Smooth muscle cell (in vitro differentiated cells): ENCODE data around the gene SIGLEC5. TPM values are rescaled to one million over a fixed set of nuclear protein-coding genes. Genes with fewer than 3 reads are reported as not detected.

Source experiments
- DNase-seq: peaks from one replicate; lab custom pipeline; 2025; ENCODE audit not compliant: unreplicated experiment; lab: John Stamatoyannopoulos, UW
- H2AFZ ChIP-seq: fragments of 200-600 bp; sonication (generic); 2 replicates; pipeline ENCODE4 v1.6.0; 2016; ENCODE audit warnings: antibody characterized with exemption, low read depth, mild to moderate bottlenecking
- H3F3A ChIP-seq: fragments of 200-600 bp; sonication (generic); 2 replicates; pipeline ENCODE4 v1.6.0; 2017; ENCODE audit warnings: antibody characterized with exemption, low read depth
- H3K27ac ChIP-seq: fragments of 200-600 bp; sonication (generic); 2 replicates; pipeline ENCODE4 v1.5.1; 2016; ENCODE audit warnings: low read depth, mild to moderate bottlenecking
- H3K27me3 ChIP-seq: fragments of 200-600 bp; sonication (generic); 2 replicates; pipeline ENCODE4 v1.6.1; 2016; ENCODE audit warnings: low read depth, mild to moderate bottlenecking
- H3K36me3 ChIP-seq: fragments of 200-600 bp; sonication (generic); 2 replicates; pipeline ENCODE4 v1.5.1; 2016; ENCODE audit warnings: low read depth
- H3K4me1 ChIP-seq: fragments of 200-600 bp; sonication (generic); 2 replicates; pipeline ENCODE4 v1.5.1; 2016; ENCODE audit warnings: low read depth
- H3K4me2 ChIP-seq: fragments of 200-600 bp; sonication (generic); 2 replicates; pipeline ENCODE4 v1.6.0; 2016; ENCODE audit warnings: mild to moderate bottlenecking
- H3K4me3 ChIP-seq: fragments of 200-600 bp; sonication (generic); 2 replicates; pipeline ENCODE4 v1.5.1; 2016; ENCODE audit warnings: mild to moderate bottlenecking
- H3K79me2 ChIP-seq: fragments of 200-600 bp; sonication (generic); 2 replicates; pipeline ENCODE4 v1.6.0; 2016; ENCODE audit warnings: low read depth, mild to moderate bottlenecking
- H3K9ac ChIP-seq: fragments of 200-600 bp; sonication (generic); 2 replicates; pipeline ENCODE4 v1.6.0; 2016; ENCODE audit warnings: low read depth
- H3K9me3 ChIP-seq: fragments of 200-600 bp; sonication (generic); replicated peaks from 2 replicates; pipeline ENCODE4 v1.5.1; 2016; ENCODE audit warnings: low read depth
- H4K20me1 ChIP-seq: fragments of 200-600 bp; sonication (generic); 2 replicates; pipeline ENCODE4 v1.6.0; 2016; ENCODE audit warnings: low read depth
- CTCF ChIP-seq: fragments of 200-600 bp; sonication (generic); IDR thresholded peaks from 2 replicates; pipeline ENCODE4 v1.5.1; 2017; ENCODE audit warnings: borderline replicate concordance, mild to moderate bottlenecking, antibody characterized with exemption; ENCODE audit not compliant: insufficient read depth, poor library complexity, severe bottlenecking
- WGBS: methylation state at CpG from one replicate; pipeline ENCODE4 v1.1.7; 2016; ENCODE audit warnings: low lambda C conversion rate; 5-methylcytosine and 5-hydroxymethylcytosine counted together
- polyA plus RNA-seq: library from polyadenylated mRNA; unstranded; fragments of >200 nt; fragmentation: Nextera tagmentation; extraction: Ambion mirVana; gene quantifications from 2 replicates; pipeline ENCODE4 v1.2.1, GENCODE V29; 2016
- total RNA-seq: library from RNA; depleted of rRNA; stranded (reverse); fragments of >200 nt; gene quantifications from 2 replicates; pipeline ENCODE4 v1.2.3, GENCODE V29; 2014

Gene SIGLEC5
- total and polyA plus RNA-seq, 2 experiments from 2014 or later = not detected

DNA sequence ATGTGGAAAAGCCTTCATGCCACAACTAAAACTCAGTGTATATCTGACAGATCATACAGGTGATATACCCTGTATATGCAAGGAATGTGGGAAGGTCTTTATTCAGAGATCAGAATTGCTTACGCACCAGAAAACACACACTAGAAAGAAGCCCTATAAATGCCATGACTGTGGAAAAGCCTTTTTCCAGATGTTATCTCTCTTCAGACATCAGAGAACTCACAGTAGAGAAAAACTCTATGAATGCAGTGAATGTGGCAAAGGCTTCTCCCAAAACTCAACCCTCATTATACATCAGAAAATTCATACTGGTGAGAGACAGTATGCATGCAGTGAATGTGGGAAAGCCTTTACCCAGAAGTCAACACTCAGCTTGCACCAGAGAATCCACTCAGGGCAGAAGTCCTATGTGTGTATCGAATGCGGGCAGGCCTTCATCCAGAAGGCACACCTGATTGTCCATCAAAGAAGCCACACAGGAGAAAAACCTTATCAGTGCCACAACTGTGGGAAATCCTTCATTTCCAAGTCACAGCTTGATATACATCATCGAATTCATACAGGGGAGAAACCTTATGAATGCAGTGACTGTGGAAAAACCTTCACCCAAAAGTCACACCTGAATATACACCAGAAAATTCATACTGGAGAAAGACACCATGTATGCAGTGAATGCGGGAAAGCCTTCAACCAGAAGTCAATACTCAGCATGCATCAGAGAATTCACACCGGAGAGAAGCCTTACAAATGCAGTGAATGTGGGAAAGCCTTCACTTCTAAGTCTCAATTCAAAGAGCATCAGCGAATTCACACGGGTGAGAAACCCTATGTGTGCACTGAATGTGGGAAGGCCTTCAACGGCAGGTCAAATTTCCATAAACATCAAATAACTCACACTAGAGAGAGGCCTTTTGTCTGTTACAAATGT lies 42.7 kb downstream of the SIGLEC5 start:
- no peak overlapping the region for H3K4me3 ChIP-seq
- no peak for DNase-seq
- peaks cover 31% of the 10 kb centered on the region for H3K36me3 ChIP-seq
- no peaks in the 10 kb centered on the region for H3K4me1 ChIP-seq
- no peak overlapping the region for H3K4me2 ChIP-seq
- H3K27ac ChIP-seq = no peak overlapping the region
- H3K9ac ChIP-seq = no peak overlapping the region
- WGBS = 82% methylated on average over 9 of the region's 9 CpGs
- H3F3A ChIP-seq = no peaks in the 10 kb centered on the region
- no peaks in the 10 kb centered on the region for H3K79me2 ChIP-seq
- H2AFZ ChIP-seq = no peak overlapping the region
- no peaks in the 10 kb centered on the region for H3K27me3 ChIP-seq
- no peak for TF ChIP-seq CTCF
- H3K9me3 ChIP-seq = peaks cover 23% of the 10 kb centered on the region
- no peaks in the 10 kb centered on the region for H4K20me1 ChIP-seq

DNA sequence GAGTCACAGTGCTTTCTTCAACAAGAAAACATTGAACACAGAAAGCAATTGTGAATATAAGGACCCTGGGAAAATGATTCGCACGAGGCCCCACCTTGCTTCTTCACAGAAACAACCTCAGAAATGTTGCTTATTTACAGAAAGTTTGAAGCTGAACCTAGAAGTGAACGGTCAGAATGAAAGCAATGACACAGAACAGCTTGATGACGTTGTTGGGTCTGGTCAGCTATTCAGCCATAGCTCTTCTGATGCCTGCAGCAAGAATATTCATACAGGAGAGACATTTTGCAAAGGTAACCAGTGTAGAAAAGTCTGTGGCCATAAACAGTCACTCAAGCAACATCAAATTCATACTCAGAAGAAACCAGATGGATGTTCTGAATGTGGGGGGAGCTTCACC lies 43.4 kb downstream of the SIGLEC5 start:
- TF ChIP-seq CTCF = no peak
- DNase-seq = no peak
- no peaks in the 10 kb centered on the region for H3K79me2 ChIP-seq
- H3K9me3 ChIP-seq = peaks cover 23% of the 10 kb centered on the region
- H3K4me2 ChIP-seq = no peak overlapping the region
- no peak overlapping the region for H3K27ac ChIP-seq
- H4K20me1 ChIP-seq = no peaks in the 10 kb centered on the region
- H3K36me3 ChIP-seq = peaks cover 31% of the 10 kb centered on the region
- H3K4me1 ChIP-seq = no peaks in the 10 kb centered on the region
- H3K9ac ChIP-seq = no peak overlapping the region
- H3F3A ChIP-seq = no peaks in the 10 kb centered on the region
- WGBS = 69% methylated on average over 4 of the region's 4 CpGs
- no peak overlapping the region for H3K4me3 ChIP-seq
- no peak overlapping the region for H2AFZ ChIP-seq
- no peaks in the 10 kb centered on the region for H3K27me3 ChIP-seq

DNA sequence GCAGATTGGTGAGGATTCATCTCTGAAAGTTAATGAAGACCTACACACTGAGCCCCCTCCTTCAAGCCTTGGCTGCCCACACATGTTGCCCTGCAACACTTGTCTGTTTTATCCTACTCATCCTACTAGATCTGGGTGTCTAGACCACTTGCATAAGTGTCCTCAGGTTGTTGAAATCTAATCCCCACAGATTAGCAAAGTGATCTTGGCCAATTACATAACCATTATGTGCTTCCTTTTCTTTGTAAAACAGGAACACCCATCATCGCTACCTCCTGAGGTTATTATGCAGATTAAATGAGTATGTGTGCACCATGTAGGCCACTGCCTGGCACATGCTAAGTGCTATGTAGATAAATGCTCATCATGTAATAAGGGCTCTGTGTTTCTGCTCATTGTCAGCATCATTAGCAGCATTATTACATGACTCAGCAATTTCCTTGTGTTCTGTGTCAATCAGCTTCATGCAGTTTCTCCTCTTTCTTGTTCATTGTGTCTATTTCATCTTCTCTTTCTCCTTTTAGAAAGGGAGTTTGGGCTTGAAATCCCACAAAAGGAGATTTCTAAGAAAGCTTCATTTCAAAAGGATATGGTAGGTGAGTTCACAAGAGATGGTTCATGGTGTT lies 44.0 kb downstream of the SIGLEC5 start:
- WGBS = 100% methylated on average over 1 of the region's 1 CpG
- Histone ChIP-seq H2AFZ (no peak overlapping the region), H3K27ac (no peak overlapping the region), H3K4me1 (no peaks in the 10 kb centered on the region), H3K9ac (no peak overlapping the region), H3K36me3 (peaks cover 31% of the 10 kb centered on the region), H3K27me3 (no peaks in the 10 kb centered on the region), H3K4me3 (no peak overlapping the region), H3K4me2 (no peak overlapping the region), H3K9me3 (peaks cover 23% of the 10 kb centered on the region), H4K20me1 (no peaks in the 10 kb centered on the region), H3K79me2 (no peaks in the 10 kb centered on the region), H3F3A (no peaks in the 10 kb centered on the region)
- no peak for DNase-seq
- TF ChIP-seq CTCF = no peak
